HG02840 (cell line): ENCODE results near the gene TRERF1.
"Not testable (repeated sequence)": the region's sequence is repeated elsewhere in the genome, so short reads cannot be mapped to it uniquely, and the experiment has no call there.

Source experiments
- ATAC-seq: cut with Tn5 transposase; IDR thresholded peaks from one replicate; pipeline ENCODE4 v1.9.1; 2021; ENCODE audit warnings: mild to moderate bottlenecking, moderate library complexity, moderate number of reproducible peaks; ENCODE audit not compliant: unreplicated experiment, low FRiP score

Gene TRERF1

GRCh38 chr6:42451333-42452170, at the start of gene TRERF1:
Gene TRERF1 (minus strand): TSS chr6:42451926. CDS start chr6:42269590, 182,336 bp downstream.
- no peak for ATAC-seq

GRCh38 chr6:42498473-42499128, 46.9 kb upstream of the TRERF1 start:
- no peak for ATAC-seq

- no peak for ATAC-seq
Measured at GRCh38 chr6:42493914-42494539, 42.3 kb upstream of the TRERF1 start.

GRCh38 chr6:42488129-42488528, 36.4 kb upstream of the TRERF1 start:
- no peak for ATAC-seq

- no peak for ATAC-seq
Measured at GRCh38 chr6:42484261-42484660, 32.5 kb upstream of the TRERF1 start.

GRCh38 chr6:42482174-42482573, 30.4 kb upstream of the TRERF1 start:
- ATAC-seq = no peak

- ATAC-seq = no peak
Measured at GRCh38 chr6:42471714-42472113, 20.0 kb upstream of the TRERF1 start.

- no peak for ATAC-seq
Measured at GRCh38 chr6:42471142-42471541, 19.4 kb upstream of the TRERF1 start.

- no peak for ATAC-seq
Measured at GRCh38 chr6:42468273-42468672, 16.5 kb upstream of the TRERF1 start.

- ATAC-seq = no peak
Measured at GRCh38 chr6:42467651-42468050, 15.9 kb upstream of the TRERF1 start.

- ATAC-seq = not testable (repeated sequence)
Measured at GRCh38 chr6:42466470-42466869, 14.7 kb upstream of the TRERF1 start.

GRCh38 chr6:42462474-42462972, 10.8 kb upstream of the TRERF1 start:
- no peak for ATAC-seq

- ATAC-seq = no peak
Measured at GRCh38 chr6:42460883-42461282, 9.2 kb upstream of the TRERF1 start.

GRCh38 chr6:42459888-42460287, 8.2 kb upstream of the TRERF1 start:
- no peak for ATAC-seq

GRCh38 chr6:42454428-42454791, 2.7 kb upstream of the TRERF1 start:
- no peak for ATAC-seq

GRCh38 chr6:42453654-42454427, 2.1 kb upstream of the TRERF1 start:
- ATAC-seq = no peak

- no peak for ATAC-seq
Measured at GRCh38 chr6:42453031-42453653, 1.4 kb upstream of the TRERF1 start.

- no peak for ATAC-seq
Measured at GRCh38 chr6:42452171-42453030, 675 bp upstream of the TRERF1 start.
